Esophagus muscularis mucosa (tissue), 4 donors: Measurements from ENCODE around the gene BAIAP2.

Experiments
- EP300 ChIP-seq: sonication (generic); formaldehyde crosslinking; IDR thresholded peaks from one replicate; pipeline ENCODE4 v1.6.1; 2017; ENCODE audit warnings: antibody characterized with exemption
- POLR2A ChIP-seq: fragments of 450-650 bp; IDR thresholded peaks from one replicate; pipeline ENCODE4 v1.6.1; 2017; ENCODE audit warnings: antibody characterized with exemption, moderate library complexity, mild to moderate bottlenecking, low read depth
- POLR2AphosphoS5 ChIP-seq, 2 donors: sonication (generic); formaldehyde crosslinking; IDR thresholded peaks; one replicate each; pipeline ENCODE4 v1.6.1; 2017; ENCODE audit warnings: antibody characterized with exemption in 2 of 2
- TF ChIP-seq, protein P1 (sequence below), 3 experiments: fragments of 200-600 bp in 2 of 3; fragments of 450-650 bp in 1 of 3; sonication (generic) in 2 of 3; IDR thresholded peaks; one replicate each; pipeline ENCODE4 v1.5.1; 2017 to 2019; ENCODE audit warnings: antibody characterized with exemption in 3 of 3, mild to moderate bottlenecking in 2 of 3, moderate library complexity in 1 of 3

GRCh38 chr17:81166033-81166492, 131.1 kb downstream of the BAIAP2 start, which contains the start of gene AATK:
- TF ChIP-seq, protein P1, sequence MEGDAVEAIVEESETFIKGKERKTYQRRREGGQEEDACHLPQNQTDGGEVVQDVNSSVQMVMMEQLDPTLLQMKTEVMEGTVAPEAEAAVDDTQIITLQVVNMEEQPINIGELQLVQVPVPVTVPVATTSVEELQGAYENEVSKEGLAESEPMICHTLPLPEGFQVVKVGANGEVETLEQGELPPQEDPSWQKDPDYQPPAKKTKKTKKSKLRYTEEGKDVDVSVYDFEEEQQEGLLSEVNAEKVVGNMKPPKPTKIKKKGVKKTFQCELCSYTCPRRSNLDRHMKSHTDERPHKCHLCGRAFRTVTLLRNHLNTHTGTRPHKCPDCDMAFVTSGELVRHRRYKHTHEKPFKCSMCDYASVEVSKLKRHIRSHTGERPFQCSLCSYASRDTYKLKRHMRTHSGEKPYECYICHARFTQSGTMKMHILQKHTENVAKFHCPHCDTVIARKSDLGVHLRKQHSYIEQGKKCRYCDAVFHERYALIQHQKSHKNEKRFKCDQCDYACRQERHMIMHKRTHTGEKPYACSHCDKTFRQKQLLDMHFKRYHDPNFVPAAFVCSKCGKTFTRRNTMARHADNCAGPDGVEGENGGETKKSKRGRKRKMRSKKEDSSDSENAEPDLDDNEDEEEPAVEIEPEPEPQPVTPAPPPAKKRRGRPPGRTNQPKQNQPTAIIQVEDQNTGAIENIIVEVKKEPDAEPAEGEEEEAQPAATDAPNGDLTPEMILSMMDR (IDR thresholded peaks at IDR 0.05), result no peak
- TF ChIP-seq POLR2A (no peak), POLR2AphosphoS5 (IDR thresholded peaks at IDR 0.05) (no peak), EP300 (no peak)
